H9 (cell line): ENCODE measurements around the gene COL23A1. TPM values are rescaled to one million over a fixed set of nuclear protein-coding genes. Genes with fewer than 3 reads are reported as not detected.

ENCODE experiments used
- DNase-seq: peaks from one replicate; pipeline ENCODE4 v3.0.0-alpha.2; 2017
- H2AFZ ChIP-seq: one replicate; pipeline ENCODE4 v1.6.1; 2013; ENCODE audit warnings: mild to moderate bottlenecking, low read length, control low read depth, moderate library complexity
- H2AK5ac ChIP-seq: 2 replicates; pipeline ENCODE4 v1.6.1; 2013; ENCODE audit warnings: low read length, control low read depth, mixed read lengths; ENCODE audit not compliant: insufficient read length
- H2BK120ac ChIP-seq: one replicate; pipeline ENCODE4 v1.6.1; 2013; ENCODE audit warnings: low read depth, mild to moderate bottlenecking, low read length, control low read depth, inconsistent platforms; ENCODE audit not compliant: poor library complexity, severe bottlenecking
- H2BK12ac ChIP-seq: 2 replicates; pipeline ENCODE4 v1.6.1; 2013; ENCODE audit warnings: low read length, control low read depth, mixed read lengths, low read depth; ENCODE audit not compliant: insufficient read length
- H2BK15ac ChIP-seq: 2 replicates; pipeline ENCODE4 v1.6.1; 2013; ENCODE audit warnings: low read depth, low read length, control low read depth
- H2BK20ac ChIP-seq: one replicate; pipeline ENCODE4 v1.6.1; 2013; ENCODE audit warnings: low read depth, mild to moderate bottlenecking, low read length, control low read depth, inconsistent platforms; ENCODE audit not compliant: poor library complexity, severe bottlenecking
- H2BK5ac ChIP-seq: 2 replicates; pipeline ENCODE4 v1.6.1; 2013; ENCODE audit warnings: low read length, control low read depth, mixed read lengths; ENCODE audit not compliant: insufficient read length
- H3K14ac ChIP-seq: 2 replicates; pipeline ENCODE4 v1.6.1; 2013; ENCODE audit warnings: low read length, control low read depth; ENCODE audit not compliant: insufficient read depth
- H3K18ac ChIP-seq: 2 replicates; pipeline ENCODE4 v1.6.1; 2013; ENCODE audit warnings: low read depth, mild to moderate bottlenecking, mixed read lengths, low read length, control low read depth; ENCODE audit not compliant: insufficient read length
- H3K23ac ChIP-seq: 2 replicates; pipeline ENCODE4 v1.6.1; 2013; ENCODE audit warnings: low read length, control low read depth, mixed read lengths, low read depth; ENCODE audit not compliant: insufficient read length
- H3K23me2 ChIP-seq: 2 replicates; pipeline ENCODE4 v1.6.1; 2013; ENCODE audit warnings: low read depth, mild to moderate bottlenecking, mixed read lengths, low read length, control low read depth; ENCODE audit not compliant: insufficient read length, poor library complexity, severe bottlenecking
- H3K27ac ChIP-seq: 2 replicates; pipeline ENCODE4 v1.5.1; 2013; ENCODE audit warnings: low read length, control low read depth, mixed read lengths, low read depth; ENCODE audit not compliant: insufficient read length
- H3K27me3 ChIP-seq: 2 replicates; pipeline ENCODE4 v1.6.1; 2013; ENCODE audit warnings: low read length, control low read depth, inconsistent platforms; ENCODE audit not compliant: insufficient read depth
- H3K4ac ChIP-seq: 2 replicates; pipeline ENCODE4 v1.6.1; 2013; ENCODE audit warnings: low read depth, mild to moderate bottlenecking, control low read depth, inconsistent platforms, low read length, moderate library complexity
- H3K4me1 ChIP-seq: 2 replicates; pipeline ENCODE4 v1.6.1; 2013; ENCODE audit warnings: low read length, control low read depth, inconsistent platforms; ENCODE audit not compliant: insufficient read depth
- H3K4me2 ChIP-seq: 2 replicates; pipeline ENCODE4 v1.6.1; 2013; ENCODE audit warnings: low read length, control low read depth, mixed read lengths; ENCODE audit not compliant: insufficient read length, insufficient read depth
- H3K56ac ChIP-seq: 2 replicates; pipeline ENCODE4 v1.6.1; 2013; ENCODE audit warnings: low read depth, mild to moderate bottlenecking, mixed read lengths, low read length, control low read depth; ENCODE audit not compliant: insufficient read length
- H3K79me1 ChIP-seq: 2 replicates; pipeline ENCODE4 v1.6.1; 2013; ENCODE audit warnings: low read depth, mild to moderate bottlenecking, moderate library complexity, low read length, control low read depth, inconsistent platforms; ENCODE audit not compliant: insufficient read depth, poor library complexity, severe bottlenecking
- H3K79me2 ChIP-seq: 2 replicates; pipeline ENCODE4 v1.6.1; 2013; ENCODE audit warnings: low read length, control low read depth, inconsistent platforms; ENCODE audit not compliant: insufficient read depth
- H3K9ac ChIP-seq: 2 replicates; pipeline ENCODE4 v1.6.1; 2013; ENCODE audit warnings: low read length, control low read depth, mixed read lengths; ENCODE audit not compliant: insufficient read length; ENCODE audit errors: extremely low read depth
- H3K9me3 ChIP-seq: one replicate; pipeline ENCODE4 v1.6.1; 2013; ENCODE audit warnings: low read depth, low read length, inconsistent platforms; ENCODE audit not compliant: control insufficient read depth
- H3T11ph ChIP-seq: one replicate; pipeline ENCODE4 v1.6.1; 2013; ENCODE audit warnings: mild to moderate bottlenecking, low read length, control low read depth, inconsistent platforms
- H4K20me1 ChIP-seq: one replicate; pipeline ENCODE4 v1.6.1; 2013; ENCODE audit not compliant: control insufficient read depth, insufficient read length, insufficient read depth
- H4K5ac ChIP-seq: 2 replicates; pipeline ENCODE4 v1.6.1; 2013; ENCODE audit warnings: low read depth, mild to moderate bottlenecking, mixed read lengths, low read length, control low read depth; ENCODE audit not compliant: insufficient read length
- H4K8ac ChIP-seq: replicated peaks from 2 replicates; pipeline ENCODE4 v1.6.1; 2013; ENCODE audit warnings: low read length, control low read depth, mixed read lengths, low read depth; ENCODE audit not compliant: insufficient read length
- H4K91ac ChIP-seq: 2 replicates; pipeline ENCODE4 v1.6.1; 2013; ENCODE audit warnings: low read depth, mild to moderate bottlenecking, moderate library complexity, mixed read lengths, low read length, control low read depth; ENCODE audit not compliant: insufficient read length
- H3K27ac Mint-ChIP-seq, 3 experiments: 2 replicates in 2 of 3; 3 replicates in 1 of 3; pipeline ENCODE4 v1.8.0; 2020 to 2021; ENCODE audit warnings: mixed read lengths in 3 of 3, mild to moderate bottlenecking in 1 of 3, moderate library complexity in 1 of 3
- H3K27me3 Mint-ChIP-seq: 2 replicates; pipeline ENCODE4 v1.8.0; 2021; ENCODE audit warnings: low read depth, mild to moderate bottlenecking, moderate library complexity, mixed read lengths
- H3K36me3 Mint-ChIP-seq, 3 experiments: 2 replicates in 2 of 3; 3 replicates in 1 of 3; pipeline ENCODE4 v1.8.0; 2020 to 2021; ENCODE audit warnings: low read depth in 3 of 3, mixed read lengths in 3 of 3; ENCODE audit not compliant: insufficient read depth in 1 of 3
- H3K4me1 Mint-ChIP-seq, 2 experiments: 2 replicates each; pipeline ENCODE4 v1.8.0; 2020; ENCODE audit warnings: mixed read lengths in 2 of 2
- H3K4me3 Mint-ChIP-seq, 2 experiments: 2 replicates in 1 of 2; 3 replicates in 1 of 2; pipeline ENCODE4 v1.8.0; 2020 to 2021; ENCODE audit warnings: mild to moderate bottlenecking in 2 of 2, mixed read lengths in 2 of 2, moderate library complexity in 1 of 2
- H3K9me3 Mint-ChIP-seq, 2 experiments: 2 replicates in 1 of 2; 3 replicates in 1 of 2; pipeline ENCODE4 v1.8.0; 2020; ENCODE audit warnings: mild to moderate bottlenecking in 2 of 2, mixed read lengths in 2 of 2, moderate library complexity in 1 of 2
- WGBS: extraction: QIAGEN DNeasy Blood & Tissue Kit; methylation state at CpG from one replicate; pipeline ENCODE4 v1.1.7; 2013; ENCODE audit warnings: missing lambda C conversion rate, low lambda C conversion rate, mixed read lengths; ENCODE audit not compliant: insufficient read length; ENCODE audit errors: extremely low coverage; 5-methylcytosine and 5-hydroxymethylcytosine counted together
- total RNA-seq: library from RNA; stranded (reverse); gene quantifications from 2 replicates; pipeline ENCODE4 v1.2.1, GENCODE V29; 2021
- TF ChIP-seq, protein P1 (sequence below): fragments of 200-600 bp; sonication (generic); conservative IDR thresholded peaks from 3 replicates; pipeline ENCODE4 v1.8.0; 2021; ENCODE audit warnings: antibody characterized with exemption, mild to moderate bottlenecking

Gene COL23A1
- total RNA-seq, 1 experiment from 2014 or later, result 2.6 TPM

GRCh38 chr5:178376921-178377582 lies 213.1 kb downstream of the COL23A1 start:
- Mint-ChIP-seq H3K4me3 (no peak overlapping the region), H3K27ac (peak overlapping the region in 2 of 3 experiments; percentile 29 to 64; a peak in 2 of 7 replicates)
- no peak overlapping the region for H4K91ac ChIP-seq

More at GRCh38 chr5:178376921-178377582, 213.1 kb downstream of the COL23A1 start:
- no peak overlapping the region for H2AK5ac ChIP-seq
- no peak overlapping the region for H4K8ac ChIP-seq
- no peak overlapping the region for H3K4ac ChIP-seq
- no peak overlapping the region for H4K5ac ChIP-seq
- H3K27ac ChIP-seq, result no peak overlapping the region
- Mint-ChIP-seq H3K36me3 (no peaks in the 10 kb centered on the region; a peak in 1 of 7 replicates), H3K27me3 (peaks cover 3% of the 10 kb centered on the region; the same call in 1 of the 2 replicates), H3K4me1 (peaks cover 1 to 4% of the 10 kb centered on the region in 2 experiments; a peak in 2 of 4 replicates), H3K9me3 (no peaks in the 10 kb centered on the region; a peak in 1 of 5 replicates)
- no peaks in the 10 kb centered on the region for H3K79me1 ChIP-seq
- no peak overlapping the region for H3K9ac ChIP-seq
- H3K23ac ChIP-seq, result no peak overlapping the region
- H2BK15ac ChIP-seq, result no peak overlapping the region
- WGBS, result no CpG with 5 or more reads among the region's 19 CpGs
- no peaks in the 10 kb centered on the region for H3K79me2 ChIP-seq
- H3K18ac ChIP-seq, result no peak overlapping the region
- H2BK20ac ChIP-seq, result no peak overlapping the region
- no peak overlapping the region for H3K4me2 ChIP-seq
- H3K23me2 ChIP-seq, result no peaks in the 10 kb centered on the region
- H3K27me3 ChIP-seq, result no peaks in the 10 kb centered on the region
- no peak overlapping the region; the same call in 1 of the 2 replicates for H3K14ac ChIP-seq
- H2AFZ ChIP-seq, result no peak overlapping the region
- no peaks in the 10 kb centered on the region for H3K4me1 ChIP-seq
- no peak overlapping the region for H2BK5ac ChIP-seq
- no peak overlapping the region for H2BK120ac ChIP-seq
- no peak overlapping the region for H2BK12ac ChIP-seq
- H4K20me1 ChIP-seq, result no peaks in the 10 kb centered on the region
- TF ChIP-seq, protein P1, sequence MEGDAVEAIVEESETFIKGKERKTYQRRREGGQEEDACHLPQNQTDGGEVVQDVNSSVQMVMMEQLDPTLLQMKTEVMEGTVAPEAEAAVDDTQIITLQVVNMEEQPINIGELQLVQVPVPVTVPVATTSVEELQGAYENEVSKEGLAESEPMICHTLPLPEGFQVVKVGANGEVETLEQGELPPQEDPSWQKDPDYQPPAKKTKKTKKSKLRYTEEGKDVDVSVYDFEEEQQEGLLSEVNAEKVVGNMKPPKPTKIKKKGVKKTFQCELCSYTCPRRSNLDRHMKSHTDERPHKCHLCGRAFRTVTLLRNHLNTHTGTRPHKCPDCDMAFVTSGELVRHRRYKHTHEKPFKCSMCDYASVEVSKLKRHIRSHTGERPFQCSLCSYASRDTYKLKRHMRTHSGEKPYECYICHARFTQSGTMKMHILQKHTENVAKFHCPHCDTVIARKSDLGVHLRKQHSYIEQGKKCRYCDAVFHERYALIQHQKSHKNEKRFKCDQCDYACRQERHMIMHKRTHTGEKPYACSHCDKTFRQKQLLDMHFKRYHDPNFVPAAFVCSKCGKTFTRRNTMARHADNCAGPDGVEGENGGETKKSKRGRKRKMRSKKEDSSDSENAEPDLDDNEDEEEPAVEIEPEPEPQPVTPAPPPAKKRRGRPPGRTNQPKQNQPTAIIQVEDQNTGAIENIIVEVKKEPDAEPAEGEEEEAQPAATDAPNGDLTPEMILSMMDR, result no peak
- DNase-seq, result no peak
- H3K56ac ChIP-seq, result no peak overlapping the region
- no peak overlapping the region for H3T11ph ChIP-seq
- no peaks in the 10 kb centered on the region for H3K9me3 ChIP-seq
